Breast epithelium (tissue), 3 donors: ENCODE data around the gene ATXN7L1.

ENCODE experiments used
- CTCF ChIP-seq, 3 donors: fragments of 450-650 bp; IDR thresholded peaks; one replicate each; pipeline ENCODE4 v1.5.1; 2016 to 2017; ENCODE audit warnings: antibody characterized with exemption in 3 of 3, mild to moderate bottlenecking in 3 of 3, moderate library complexity in 3 of 3
- POLR2A ChIP-seq: fragments of 450-650 bp; IDR thresholded peaks from one replicate; pipeline ENCODE4 v1.6.1; 2016; ENCODE audit warnings: antibody characterized with exemption, mild to moderate bottlenecking, moderate library complexity

- TF ChIP-seq POLR2A (no peak), CTCF (IDR thresholded peaks at IDR 0.05) (no peak)
Observed at GRCh38 chr7:105612806-105613205, 263.6 kb downstream of the ATXN7L1 start.
